GM12878 (cell line): ENCODE data around the gene ADRB1. TPM values are rescaled to one million over a fixed set of nuclear protein-coding genes. Genes with fewer than 3 reads are reported as not detected.

Experiments used
- ATAC-seq: fragments of 200-7000 bp; cut with Tn5 transposase; 3 replicates; pipeline ENCODE4 v1.9.1; 2020; ENCODE audit warnings: mild to moderate bottlenecking, moderate library complexity
- BruUV-seq: library from RNA; stranded (reverse); fragments of 400-500 nt; replicated peaks from 2 replicates; lab custom pipeline; 2021; lab: Mats Ljungman, UMichigan
- CTCF ChIA-PET: fragments of 300-600 bp; sonication (Branson Sonifier 250); formaldehyde crosslinking; extraction: SDS; loops from one replicate; lab custom pipeline; 2021; ENCODE audit warnings: inconsistent platforms; lab: Yijun Ruan, JAX
- POLR2A ChIA-PET: fragments of 350-600 bp; formaldehyde crosslinking; extraction: SDS; loops from one replicate; lab custom pipeline; 2021; ENCODE audit warnings: inconsistent platforms; lab: Charles Lee
- RAD21 ChIA-PET: fragments of 300-600 bp; sonication (Branson Sonifier 250); formaldehyde crosslinking; loops from one replicate; lab custom pipeline; 2023; ENCODE audit warnings: antibody characterized with exemption; ENCODE audit not compliant: unreplicated experiment; lab: Charles Lee
- SMC1A ChIA-PET: fragments of 300-600 bp; sonication (Branson Sonifier 250); formaldehyde crosslinking; loops from one replicate; lab custom pipeline; 2023; ENCODE audit not compliant: unreplicated experiment, uncharacterized antibody; lab: Charles Lee
- DNase-seq: peaks from one replicate; pipeline ENCODE4 v3.0.0-alpha.2; 2011; ENCODE audit warnings: low read depth, low spot score
- FAIRE-seq: peaks from 3 replicates; lab custom pipeline; 2011; peaks lifted over from hg19 to GRCh38; lab: Jason Lieb, UNC
- H2AFZ ChIP-seq: 2 replicates; pipeline ENCODE4 v1.6.0; 2011; ENCODE audit warnings: low read depth, low read length, control low read depth; ENCODE audit not compliant: control insufficient read depth
- H3K27ac ChIP-seq: 2 replicates; pipeline ENCODE4 v1.5.1; 2011; ENCODE audit warnings: control low read depth; ENCODE audit not compliant: control insufficient read depth, insufficient read depth
- H3K27me3 ChIP-seq, 2 experiments: replicated peaks in 1 of 2; 2 replicates each; pipeline versions ENCODE4 v1.6.0 to v1.6.1; 2011; ENCODE audit warnings: low read length in 1 of 2; ENCODE audit not compliant: control insufficient read depth in 2 of 2, insufficient read depth in 2 of 2
- H3K36me3 ChIP-seq, 2 experiments: 2 replicates each; pipeline ENCODE4 v1.5.1; 2011; ENCODE audit warnings: low read length in 1 of 2; ENCODE audit not compliant: control insufficient read depth in 2 of 2, insufficient read depth in 2 of 2
- H3K4me1 ChIP-seq: 2 replicates; pipeline ENCODE4 v1.6.1; 2011; ENCODE audit warnings: mild to moderate bottlenecking, low read length, moderate library complexity, mixed read lengths; ENCODE audit not compliant: control insufficient read depth, insufficient read depth
- H3K4me2 ChIP-seq: 2 replicates; pipeline ENCODE4 v1.6.0; 2011; ENCODE audit warnings: control low read depth; ENCODE audit not compliant: control insufficient read depth, insufficient read depth
- H3K4me3 ChIP-seq: fragments of 200-600 bp; sonication (generic); 2 replicates; pipeline ENCODE4 v1.5.1; 2016
- H3K79me2 ChIP-seq: 2 replicates; pipeline ENCODE4 v1.6.0; 2011; ENCODE audit warnings: low read length; ENCODE audit not compliant: control insufficient read depth, insufficient read depth
- H3K9ac ChIP-seq: 2 replicates; pipeline ENCODE4 v1.8.0; 2011; ENCODE audit warnings: low read length, control low read depth, mixed read lengths; ENCODE audit not compliant: control insufficient read depth, insufficient read depth
- H3K9me3 ChIP-seq: replicated peaks from 3 replicates; pipeline ENCODE4 v1.5.1; 2011; ENCODE audit warnings: mild to moderate bottlenecking, low read length; ENCODE audit not compliant: control insufficient read depth, insufficient read depth
- H4K20me1 ChIP-seq: 2 replicates; pipeline ENCODE4 v1.6.0; 2011; ENCODE audit not compliant: control insufficient read depth, insufficient read depth
- ASH2L ChIP-seq: fragments of 300-600, 200-600 bp; sonication (generic); IDR thresholded peaks from 2 replicates; pipeline ENCODE4 v1.6.1; 2017; ENCODE audit warnings: low read depth, mild to moderate bottlenecking, borderline replicate concordance
- ATF2 ChIP-seq: IDR thresholded peaks from 2 replicates; pipeline ENCODE4 v1.6.1; 2012; ENCODE audit warnings: low read length, inconsistent platforms
- ATF3 ChIP-seq: IDR thresholded peaks from 2 replicates; pipeline ENCODE4 v1.6.1; 2011; ENCODE audit warnings: low read depth, mild to moderate bottlenecking, low read length, moderate library complexity, borderline replicate concordance; ENCODE audit errors: extremely low read depth
- CBFB ChIP-seq: IDR thresholded peaks from 2 replicates; pipeline ENCODE4 v1.6.1; 2016; ENCODE audit warnings: antibody characterized with exemption, low read depth
- CBX5 ChIP-seq: sonication (generic); IDR thresholded peaks from 2 replicates; pipeline ENCODE4 v1.6.1; 2016; ENCODE audit warnings: low read depth, moderate library complexity, mild to moderate bottlenecking, inconsistent platforms
- CREM ChIP-seq: IDR thresholded peaks from 2 replicates; pipeline ENCODE4 v1.6.1; 2014; ENCODE audit warnings: antibody characterized with exemption, low read depth
- EP300 ChIP-seq, 2 experiments: fragments of 150-350 bp in 1 of 2; IDR thresholded peaks; 2 replicates each; pipeline ENCODE4 v1.6.1; 2011 to 2012; ENCODE audit warnings: low read depth in 2 of 2, low read length in 2 of 2, borderline replicate concordance in 1 of 2, improper control_type of control experiment in 1 of 2, inconsistent platforms in 1 of 2; ENCODE audit not compliant: control insufficient read depth in 1 of 2
- ESRRA ChIP-seq: IDR thresholded peaks from 2 replicates; pipeline ENCODE4 v1.6.1; 2012; ENCODE audit warnings: mild to moderate bottlenecking, low read length, improper control_type of control experiment
- ETV6 ChIP-seq, 2 experiments: fragments of 450-650 bp in 1 of 2; IDR thresholded peaks in 1 of 2; conservative IDR thresholded peaks in 1 of 2; 2 replicates each; pipeline ENCODE4 v1.6.1; 2014; ENCODE audit warnings: antibody characterized with exemption in 1 of 2, borderline replicate concordance in 1 of 2, low read depth in 1 of 2, mild to moderate bottlenecking in 1 of 2, moderate library complexity in 1 of 2
- EZH2 ChIP-seq: IDR thresholded peaks from 2 replicates; pipeline ENCODE4 v1.6.1; 2012; ENCODE audit warnings: low read depth, mild to moderate bottlenecking, control low read depth, inconsistent platforms, low read length, borderline replicate concordance; ENCODE audit not compliant: control insufficient read depth
- KLF5 ChIP-seq: fragments of 450-650 bp; IDR thresholded peaks from 2 replicates; pipeline ENCODE4 v1.6.1; 2014; ENCODE audit warnings: mild to moderate bottlenecking; ENCODE audit not compliant: partially characterized antibody
- PML ChIP-seq: IDR thresholded peaks from 2 replicates; pipeline ENCODE4 v1.6.1; 2012; ENCODE audit warnings: low read length, inconsistent platforms
- RAD51 ChIP-seq: fragments of 450-650 bp; IDR thresholded peaks from 2 replicates; pipeline ENCODE4 v1.6.1; 2016; ENCODE audit warnings: moderate library complexity, mild to moderate bottlenecking, inconsistent platforms
- REST ChIP-seq: IDR thresholded peaks from 2 replicates; pipeline ENCODE4 v1.6.1; 2012; ENCODE audit warnings: mild to moderate bottlenecking, low read depth, low read length
- RFX5 ChIP-seq: IDR thresholded peaks from 2 replicates; pipeline ENCODE4 v1.6.1; 2011; ENCODE audit warnings: low read depth, low read length, improper control_type of control experiment
- RUNX3 ChIP-seq: IDR thresholded peaks from 2 replicates; pipeline ENCODE4 v1.6.1; 2012; ENCODE audit warnings: low read length, inconsistent platforms
- ZZZ3 ChIP-seq: IDR thresholded peaks from 2 replicates; pipeline ENCODE4 v1.6.1; 2011; ENCODE audit warnings: low read depth; ENCODE audit not compliant: control insufficient read depth, insufficient read length
- WGBS: methylation state at CpG from one replicate; pipeline ENCODE4 v1.1.6; 2016; ENCODE audit warnings: low lambda C conversion rate; ENCODE audit not compliant: insufficient replicate concordance, insufficient coverage; ENCODE audit errors: missing lambda C conversion rate; 5-methylcytosine and 5-hydroxymethylcytosine counted together
- in situ Hi-C: fragments of 300-500 bp; cut with MboI; formaldehyde crosslinking; loops from 9 replicates; pipeline ENCODE4 v1.14.3; 2018; ENCODE audit warnings: mixed read lengths
- intact Hi-C: fragments of 100-400 bp; cut with micrococcal nuclease; formaldehyde crosslinking; loops from one replicate; pipeline ENCODE4 v1.14.2; 2022; ENCODE audit not compliant: unreplicated experiment
- polyA plus RNA-seq, 11 experiments: library from polyadenylated mRNA; depleted of rRNA in 4 of 11; unstranded in 6 of 11; stranded (reverse) in 5 of 11; fragments of >200 nt; fragmentation: Nextera tagmentation in 4 of 11; fragmentation: Illumina TruSeq in 1 of 11; extraction: Ambion mirVana in 4 of 11; extraction: Trizol in 1 of 11; gene quantifications; 1 replicate in 1 of 11; 2 replicates in 10 of 11; pipeline versions ENCODE4 v1.2.1 to v1.2.3, GENCODE V29; 2011 to 2016; ENCODE audit warnings: inconsistent platforms in 2 of 11, missing spikeins in 2 of 11, low read depth in 1 of 11
- total RNA-seq, 4 experiments: library from RNA; depleted of rRNA in 3 of 4; stranded (reverse); fragments of >200 nt in 3 of 4; fragmentation: Illumina TruSeq in 1 of 4; extraction: Trizol in 1 of 4; gene quantifications; 2 replicates each; pipeline versions ENCODE4 v1.2.1 to v1.2.3, GENCODE V29; 2013 to 2021

Gene ADRB1
- total and polyA plus RNA-seq, 10 of the 15 experiments (the other 5 are each of a cell fraction or from before 2014, with no cell fraction given) = 0.26 to 4.5 (median 1.1) TPM

DNA sequence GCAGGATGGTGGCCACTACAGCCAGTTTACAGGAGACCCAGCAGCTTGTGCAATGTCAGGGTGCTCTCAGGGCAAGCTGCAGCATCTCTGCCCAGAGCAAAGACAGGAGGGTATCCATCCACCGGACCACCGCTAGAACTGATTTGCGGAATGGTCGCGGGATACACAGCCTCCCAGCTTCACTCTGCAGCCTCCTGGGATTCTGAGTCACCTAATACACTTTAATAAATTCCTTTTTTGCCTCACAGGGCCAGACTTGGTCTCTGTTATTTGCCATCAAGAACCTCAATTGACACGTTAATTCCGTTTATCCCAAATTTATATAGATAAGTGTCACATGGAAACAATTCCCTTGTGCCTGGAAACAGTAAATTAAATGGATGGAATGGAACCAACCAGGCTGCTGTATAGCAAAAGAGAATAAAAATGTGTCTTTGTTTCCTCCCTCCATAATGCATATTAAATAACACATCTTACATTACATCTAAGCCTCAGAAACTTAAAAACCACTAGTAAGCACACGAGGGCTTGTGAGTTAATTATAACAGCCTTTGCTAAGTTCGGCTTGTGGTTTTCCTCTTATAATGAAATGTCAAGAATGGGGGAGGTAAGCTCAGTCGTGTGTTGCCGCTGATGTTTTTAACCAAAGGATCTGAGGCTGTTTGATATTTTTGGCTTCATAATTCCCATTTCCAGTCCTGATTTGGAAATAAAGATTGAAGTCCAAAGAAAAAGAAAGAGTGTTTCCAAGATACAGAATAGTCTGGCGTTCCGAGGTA, 52.1 kb downstream of the ADRB1 start:
- Histone ChIP-seq H3K79me2 (no peaks in the 10 kb centered on the region), H3K4me3 (peak overlapping the region; percentile 31; the same call in 1 of the 2 replicates), H3K36me3 (no peaks in the 10 kb centered on the region), H3K9ac (no peak overlapping the region), H3K4me2 (peak overlapping the region; percentile 67), H3K4me1 (peaks cover 47% of the 10 kb centered on the region), H3K27ac (peak overlapping the region; percentile 50), H3K27me3 (no peaks in the 10 kb centered on the region; a peak in 1 of 4 replicates), H3K9me3 (peaks cover 6% of the 10 kb centered on the region), H2AFZ (no peak overlapping the region; the same call in 1 of the 2 replicates), H4K20me1 (no peaks in the 10 kb centered on the region)
- in situ Hi-C loops (no loop called here), intact Hi-C loops (loop anchor here (2.0 to 5.0 kb wide), 2 partner anchors 68 to 135 kb away; no protein-coding TSS in a partner anchor)
- RAD21 ChIA-PET = interaction anchor here (0.8 to 1.6 kb wide), 17 partner anchors 14 to 297 kb away, joined by 3 to 7 read pairs (median 4); partner anchors contain the start of gene ADRB1
- 14% methylated on average over 13 of the region's 13 CpGs for WGBS
- FAIRE-seq (no peak), DNase-seq (no peak), ATAC-seq (peak; percentile 69)
- CTCF ChIA-PET = interaction anchor here (0.6 to 2.6 kb wide), 10 partner anchors 31 to 414 kb away, joined by 3 to 12 read pairs (median 3); no protein-coding TSS in a partner anchor
- SMC1A ChIA-PET = interaction anchor here (0.6 to 3.1 kb wide), 31 partner anchors 11 to 415 kb away, joined by 3 to 15 read pairs (median 6); partner anchors contain the start of gene ADRB1
- BruUV-seq = no TSS peak
- POLR2A ChIA-PET = interaction anchor here (0.9 to 2.0 kb wide), 3 partner anchors 15 to 135 kb away, joined by 3 to 5 read pairs (median 5); no protein-coding TSS in a partner anchor
- TF ChIP-seq RFX5 (no peak), ESRRA (no peak), EZH2 (no peak), EP300 (IDR thresholded peaks at IDR 0.05; ENCODE audit: borderline replicate concordance in 1 of 2, control insufficient read depth in 1 of 2, low read depth in 2 of 2, low read length in 2 of 2) (peak; percentile 33 to 49; a peak in 2 of 4 replicates), ASH2L (no peak), PML (peak; percentile 67; the same call in 1 of the 2 replicates), ETV6 (conservative IDR thresholded peaks at IDR 0.05 in 1 of 2, IDR thresholded peaks at IDR 0.05 in 1 of 2; ENCODE audit: borderline replicate concordance in 1 of 2, low read depth in 1 of 2) (peak in 1 of 2 experiments; percentile 47; a peak in 1 of 4 replicates), CBX5 (0 out of 2 replicates have a peak, but pooled peaks have one; percentile 51), ZZZ3 (no peak), RUNX3 (peak; percentile 99), RAD51 (peak; percentile 41; the same call in 1 of the 2 replicates), REST (no peak), CBFB (peak; percentile 93), CREM (peak; percentile 59; the same call in 1 of the 2 replicates), KLF5 (no peak), ATF2 (peak; percentile 71), ATF3 (no peak)
